Measurements from ENCODE around the gene FILIP1L. TPM values are rescaled to one million over a fixed set of nuclear protein-coding genes. Genes with fewer than 3 reads are reported as not detected.

The FILIP1L gene
- total RNA-seq, 1 experiment from 2014 or later = 0.17 TPM

GRCh38 chr3:100003609-100004503, 110.4 kb downstream of the FILIP1L start:
- Histone ChIP-seq H3K9ac (ENCODE audit: low read length) (no peak overlapping the region), H3K4me2 (ENCODE audit: low read length) (no peak overlapping the region), H3K4me1 (ENCODE audit: control insufficient read depth in 1 of 2, insufficient read depth in 2 of 2, low read length in 2 of 2) (peaks cover 10 to 23% of the 10 kb centered on the region in 2 experiments), H3K9me2 (ENCODE audit: insufficient read depth) (no peaks in the 10 kb centered on the region), H3K27me3 (ENCODE audit: insufficient read depth, low read length) (no peaks in the 10 kb centered on the region), H3K9me3 (ENCODE audit: control insufficient read depth in 1 of 2, insufficient read depth in 1 of 2, low read depth in 1 of 2, low read length in 2 of 2) (no peaks in the 10 kb centered on the region), H3K4me3 (replicated peaks in 1 of 2; ENCODE audit: low read depth in 1 of 2, low read length in 2 of 2) (no peak overlapping the region), H3K79me2 (ENCODE audit: insufficient read depth, low read length) (no peaks in the 10 kb centered on the region), H2AFZ (ENCODE audit: low read depth, low read length, poor library complexity, severe bottlenecking) (no peak overlapping the region), H4K20me1 (ENCODE audit: insufficient read depth) (no peaks in the 10 kb centered on the region), H3K36me3 (ENCODE audit: control insufficient read depth in 1 of 2, insufficient read depth in 2 of 2, low read length in 2 of 2) (no peaks in the 10 kb centered on the region), H3K27ac (ENCODE audit: low read depth, low read length) (no peak overlapping the region)
- DNase-seq (ENCODE audit: low read depth, low spot score) = no peak
- ChIA-PET RAD21 (ENCODE audit: low non-redundant PET in 1 of 2, low total read pairs in 2 of 2, uncharacterized antibody in 2 of 2, unreplicated experiment in 2 of 2) (no interaction called here), CTCF (no interaction called here), POLR2A (no interaction called here)
- no peak for ATAC-seq
- intact Hi-C loops (cut with micrococcal nuclease) = no loop called here
- no TSS peak for BruUV-seq (replicated peaks)
- TF ChIP-seq CTCF (IDR thresholded peaks at IDR 0.05 in 2 of 3, conservative IDR thresholded peaks at IDR 0.05 in 1 of 3; ENCODE audit: borderline replicate concordance in 1 of 3, insufficient read depth in 1 of 3, low read depth in 2 of 3, low read length in 2 of 3) = no peak

DNA sequence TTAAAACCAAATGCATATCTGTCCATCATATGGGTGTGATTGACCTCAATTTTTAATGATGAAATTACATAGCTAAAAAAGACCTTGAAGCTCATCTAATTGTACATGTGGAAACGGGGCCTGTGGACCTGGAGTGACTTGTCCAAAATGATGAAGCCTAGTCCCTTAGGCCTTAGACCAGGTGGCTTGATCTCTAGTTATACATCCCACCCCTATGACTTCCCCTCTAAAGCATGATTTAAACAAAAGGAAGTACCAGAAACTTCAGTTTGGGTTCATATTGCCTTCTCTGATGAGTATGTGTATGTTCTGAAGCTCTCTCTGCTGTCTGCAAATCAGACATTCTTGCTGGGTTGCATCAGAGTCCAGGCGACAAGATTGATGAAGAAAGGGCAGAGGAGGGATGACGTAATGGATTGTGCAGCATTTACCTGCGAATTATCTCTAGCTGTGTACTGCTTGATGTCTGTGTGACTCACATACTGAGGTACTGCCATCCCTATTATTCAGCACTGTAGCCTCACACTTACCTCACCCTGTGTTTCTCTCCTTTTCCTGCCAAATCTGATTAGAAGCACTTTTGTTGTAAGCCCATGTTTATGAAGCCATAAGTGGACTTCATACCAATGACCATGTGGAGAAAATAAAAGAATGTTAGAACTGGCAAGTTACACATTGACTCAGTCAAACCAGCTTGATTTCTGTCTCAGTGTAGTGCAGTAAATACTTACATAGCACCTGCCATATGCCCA, 111.5 kb downstream of the FILIP1L start:
- H3K9me3 ChIP-seq (ENCODE audit: control insufficient read depth in 1 of 2, insufficient read depth in 1 of 2, low read depth in 1 of 2, low read length in 2 of 2) = no peaks in the 10 kb centered on the region
- H3K27ac ChIP-seq (ENCODE audit: low read depth, low read length) = no peak overlapping the region
- H3K9me2 ChIP-seq (ENCODE audit: insufficient read depth) = no peaks in the 10 kb centered on the region
- no peaks in the 10 kb centered on the region for H4K20me1 ChIP-seq (ENCODE audit: insufficient read depth)
- RAD21 ChIA-PET (ENCODE audit: low non-redundant PET in 1 of 2, low total read pairs in 2 of 2, uncharacterized antibody in 2 of 2, unreplicated experiment in 2 of 2) = no interaction called here
- peak overlapping the region; percentile 44 for H3K4me2 ChIP-seq (ENCODE audit: low read length)
- H3K79me2 ChIP-seq (ENCODE audit: insufficient read depth, low read length) = no peaks in the 10 kb centered on the region
- CTCF ChIA-PET = interaction anchor here (1.0 to 1.1 kb wide), 2 partner anchors 66 to 160 kb away, joined by 3 read pairs; no protein-coding TSS in a partner anchor
- BruUV-seq (replicated peaks) = no TSS peak
- H3K36me3 ChIP-seq (ENCODE audit: control insufficient read depth in 1 of 2, insufficient read depth in 2 of 2, low read length in 2 of 2) = no peaks in the 10 kb centered on the region
- POLR2A ChIA-PET = no interaction called here
- no peak overlapping the region for H3K9ac ChIP-seq (ENCODE audit: low read length)
- H3K27me3 ChIP-seq (ENCODE audit: insufficient read depth, low read length) = no peaks in the 10 kb centered on the region
- ATAC-seq = peak; percentile 94
- peak; percentile 79 for DNase-seq (ENCODE audit: low read depth, low spot score)
- peaks cover 10 to 23% of the 10 kb centered on the region in 2 experiments for H3K4me1 ChIP-seq (ENCODE audit: control insufficient read depth in 1 of 2, insufficient read depth in 2 of 2, low read length in 2 of 2)
- intact Hi-C loops (cut with micrococcal nuclease) = no loop called here
- H2AFZ ChIP-seq (ENCODE audit: low read depth, low read length, poor library complexity, severe bottlenecking) = no peak overlapping the region
- no peak overlapping the region for H3K4me3 ChIP-seq (replicated peaks in 1 of 2; ENCODE audit: low read depth in 1 of 2, low read length in 2 of 2)
- peak; percentile 93 for TF ChIP-seq CEBPB (IDR thresholded peaks at IDR 0.05; ENCODE audit: low read depth)
- no peak for TF ChIP-seq REST (IDR thresholded peaks at IDR 0.05; ENCODE audit: low read depth)
- no peak for TF ChIP-seq EZH2 (IDR thresholded peaks at IDR 0.05)
- peak; percentile 34; the same call in 1 of the 2 replicates for TF ChIP-seq POLR2AphosphoS5 (IDR thresholded peaks at IDR 0.05; ENCODE audit: low read depth, low read length)
- TF ChIP-seq, protein P1, sequence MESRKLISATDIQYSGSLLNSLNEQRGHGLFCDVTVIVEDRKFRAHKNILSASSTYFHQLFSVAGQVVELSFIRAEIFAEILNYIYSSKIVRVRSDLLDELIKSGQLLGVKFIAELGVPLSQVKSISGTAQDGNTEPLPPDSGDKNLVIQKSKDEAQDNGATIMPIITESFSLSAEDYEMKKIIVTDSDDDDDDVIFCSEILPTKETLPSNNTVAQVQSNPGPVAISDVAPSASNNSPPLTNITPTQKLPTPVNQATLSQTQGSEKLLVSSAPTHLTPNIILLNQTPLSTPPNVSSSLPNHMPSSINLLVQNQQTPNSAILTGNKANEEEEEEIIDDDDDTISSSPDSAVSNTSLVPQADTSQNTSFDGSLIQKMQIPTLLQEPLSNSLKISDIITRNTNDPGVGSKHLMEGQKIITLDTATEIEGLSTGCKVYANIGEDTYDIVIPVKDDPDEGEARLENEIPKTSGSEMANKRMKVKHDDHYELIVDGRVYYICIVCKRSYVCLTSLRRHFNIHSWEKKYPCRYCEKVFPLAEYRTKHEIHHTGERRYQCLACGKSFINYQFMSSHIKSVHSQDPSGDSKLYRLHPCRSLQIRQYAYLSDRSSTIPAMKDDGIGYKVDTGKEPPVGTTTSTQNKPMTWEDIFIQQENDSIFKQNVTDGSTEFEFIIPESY (IDR thresholded peaks at IDR 0.05; ENCODE audit: extremely low read depth, insufficient replicate concordance, low read length) = no peak
- TF ChIP-seq SIN3A (IDR thresholded peaks at IDR 0.05; ENCODE audit: low read depth) = no peak
- peak; percentile 60 for TF ChIP-seq MAX (IDR thresholded peaks at IDR 0.05)

All from HCT116 (cell line).